ENCODE results near the gene ZNF25. TPM values are rescaled to one million over a fixed set of nuclear protein-coding genes. Genes with fewer than 3 reads are reported as not detected.
"Not testable (repeated sequence)": the region's sequence is repeated elsewhere in the genome, so short reads cannot be mapped to it uniquely, and the experiment has no call there.

ZNF25 gene
- total RNA-seq = 16.6 and 18.6 TPM in 2 replicates

DNA sequence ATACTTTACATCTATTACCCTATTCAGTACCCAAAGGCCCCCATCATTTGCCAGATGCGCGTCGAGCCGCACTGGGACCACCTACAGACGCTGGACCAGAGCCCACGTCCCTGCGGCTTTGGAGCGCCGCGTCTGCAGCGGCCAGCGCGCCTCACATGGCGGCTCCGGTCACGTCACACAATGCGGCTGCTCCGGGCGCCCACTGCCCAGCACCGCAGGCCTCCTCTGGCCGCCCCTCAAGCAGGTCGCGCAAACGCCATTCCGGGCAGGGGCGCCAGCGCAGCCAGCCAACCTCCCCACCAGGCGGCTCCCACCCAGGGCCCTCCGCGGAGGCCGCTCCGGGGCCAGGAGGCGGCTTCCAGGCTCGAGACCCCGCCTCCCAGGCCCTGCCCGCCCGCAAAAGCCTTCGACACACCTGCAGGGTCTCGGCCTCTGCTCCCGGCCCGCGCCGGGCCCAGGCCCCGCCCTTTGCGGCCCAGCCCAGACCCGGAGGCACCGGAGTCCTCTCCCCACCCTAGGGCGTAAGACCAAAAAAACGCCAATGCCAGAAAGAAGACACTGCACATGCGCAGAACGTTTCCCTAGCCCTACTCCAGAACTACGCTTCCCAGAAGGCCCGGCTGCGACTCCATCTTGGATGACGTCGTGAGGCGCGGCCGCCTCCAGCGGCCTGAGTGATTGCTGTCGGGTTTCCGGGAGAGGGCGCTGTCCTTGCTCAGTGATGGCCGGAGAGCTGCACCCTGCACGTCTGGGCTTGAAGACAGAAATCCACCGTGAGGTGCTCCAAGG, at the start of gene ZNF25:
Gene ZNF25 (minus strand): TSS at position 557 of the 789 bp plus-strand sequence. CDS start 4,925 bp downstream, outside the sequence.
- Histone ChIP-seq H3K36me3 (ENCODE audit: insufficient read depth, low read length) (no peaks in the 10 kb centered on the region), H4K20me1 (ENCODE audit: insufficient read depth, low read length) (no peaks in the 10 kb centered on the region), H3K27ac (ENCODE audit: low read depth, low read length) (peak within 1 kb of the TSS; percentile 90), H3K9me3 (ENCODE audit: low read depth, low read length) (no peaks in the 10 kb centered on the region), H3K4me1 (ENCODE audit: insufficient read depth, low read length) (peaks cover 11% of the 10 kb centered on the region), H3K4me3 (ENCODE audit: insufficient read depth, low read length) (peak within 1 kb of the TSS; percentile 84), H2AFZ (ENCODE audit: low read length) (peak within 1 kb of the TSS; percentile 98), H3K4me2 (ENCODE audit: insufficient read depth, low read length) (peak within 1 kb of the TSS; percentile 89), H3K27me3 (ENCODE audit: insufficient read depth, low read length) (no peaks in the 10 kb centered on the region), H3K79me2 (ENCODE audit: insufficient read depth, low read length) (peaks cover 40% of the 10 kb centered on the region)
- DNase-seq (ENCODE audit: insufficient read length, low spot score, missing footprints) = peak; percentile 97
- TF ChIP-seq, protein P1, sequence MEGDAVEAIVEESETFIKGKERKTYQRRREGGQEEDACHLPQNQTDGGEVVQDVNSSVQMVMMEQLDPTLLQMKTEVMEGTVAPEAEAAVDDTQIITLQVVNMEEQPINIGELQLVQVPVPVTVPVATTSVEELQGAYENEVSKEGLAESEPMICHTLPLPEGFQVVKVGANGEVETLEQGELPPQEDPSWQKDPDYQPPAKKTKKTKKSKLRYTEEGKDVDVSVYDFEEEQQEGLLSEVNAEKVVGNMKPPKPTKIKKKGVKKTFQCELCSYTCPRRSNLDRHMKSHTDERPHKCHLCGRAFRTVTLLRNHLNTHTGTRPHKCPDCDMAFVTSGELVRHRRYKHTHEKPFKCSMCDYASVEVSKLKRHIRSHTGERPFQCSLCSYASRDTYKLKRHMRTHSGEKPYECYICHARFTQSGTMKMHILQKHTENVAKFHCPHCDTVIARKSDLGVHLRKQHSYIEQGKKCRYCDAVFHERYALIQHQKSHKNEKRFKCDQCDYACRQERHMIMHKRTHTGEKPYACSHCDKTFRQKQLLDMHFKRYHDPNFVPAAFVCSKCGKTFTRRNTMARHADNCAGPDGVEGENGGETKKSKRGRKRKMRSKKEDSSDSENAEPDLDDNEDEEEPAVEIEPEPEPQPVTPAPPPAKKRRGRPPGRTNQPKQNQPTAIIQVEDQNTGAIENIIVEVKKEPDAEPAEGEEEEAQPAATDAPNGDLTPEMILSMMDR (IDR thresholded peaks at IDR 0.05; ENCODE audit: extremely low read depth, low read depth, low read length) = peak; percentile 99

DNA sequence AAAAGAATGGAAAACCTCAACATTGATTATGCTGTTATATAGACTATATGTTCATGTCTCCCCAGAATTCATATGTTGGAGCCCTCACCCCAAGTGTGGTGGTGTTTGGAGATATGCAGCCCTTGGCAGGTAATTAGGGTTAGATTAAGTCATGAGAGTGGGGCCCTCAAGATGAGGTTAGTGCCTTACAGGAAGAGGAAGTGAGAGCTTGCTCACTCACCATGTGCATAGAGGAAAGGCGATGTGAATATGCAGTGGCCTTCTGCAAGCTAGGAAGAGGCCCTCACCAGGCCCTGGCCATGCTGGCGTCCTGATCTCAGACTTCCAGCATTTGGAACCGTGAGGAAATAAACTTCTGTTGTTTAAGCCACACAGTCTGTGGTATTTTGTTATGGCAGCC, 48.8 kb upstream of the ZNF25 start:
- DNase-seq (ENCODE audit: insufficient read length, low spot score, missing footprints) = no peak
- H2AFZ ChIP-seq (ENCODE audit: low read length) = no peak overlapping the region
- H3K36me3 ChIP-seq (ENCODE audit: insufficient read depth, low read length) = peaks cover 21% of the 10 kb centered on the region
- H3K79me2 ChIP-seq (ENCODE audit: insufficient read depth, low read length) = no peaks in the 10 kb centered on the region
- H3K4me2 ChIP-seq (ENCODE audit: insufficient read depth, low read length) = no peak overlapping the region
- H3K9me3 ChIP-seq (ENCODE audit: low read depth, low read length) = no peaks in the 10 kb centered on the region
- H3K27me3 ChIP-seq (ENCODE audit: insufficient read depth, low read length) = no peaks in the 10 kb centered on the region
- TF ChIP-seq, protein P1 (IDR thresholded peaks at IDR 0.05; ENCODE audit: extremely low read depth, low read depth, low read length) = no peak
- H3K4me3 ChIP-seq (ENCODE audit: insufficient read depth, low read length) = no peak overlapping the region
- H3K4me1 ChIP-seq (ENCODE audit: insufficient read depth, low read length) = no peaks in the 10 kb centered on the region
- H3K27ac ChIP-seq (ENCODE audit: low read depth, low read length) = no peak overlapping the region
- H4K20me1 ChIP-seq (ENCODE audit: insufficient read depth, low read length) = no peaks in the 10 kb centered on the region

DNA sequence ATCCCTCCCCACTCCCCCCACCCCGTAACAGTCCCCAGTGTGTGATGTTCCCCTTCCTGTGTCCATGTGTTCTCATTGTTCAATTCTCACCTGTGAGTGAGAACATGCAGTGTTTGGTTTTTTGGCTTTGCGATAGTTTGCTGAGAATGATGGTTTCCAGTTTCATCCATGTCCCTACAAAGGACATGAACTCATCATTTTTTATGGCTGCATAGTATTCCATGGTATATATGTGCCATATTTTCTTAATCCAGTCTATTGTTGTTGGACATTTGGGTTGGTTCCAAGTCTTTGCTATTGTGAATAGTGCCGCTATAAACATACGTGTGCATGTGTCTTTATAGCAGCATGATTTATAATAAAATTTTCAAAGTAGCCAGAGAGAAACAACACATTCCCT, 42.7 kb upstream of the ZNF25 start:
- H3K27me3 ChIP-seq (ENCODE audit: insufficient read depth, low read length); H3K4me2 ChIP-seq (ENCODE audit: insufficient read depth, low read length); H4K20me1 ChIP-seq (ENCODE audit: insufficient read depth, low read length); H3K9me3 ChIP-seq (ENCODE audit: low read depth, low read length); H3K4me1 ChIP-seq (ENCODE audit: insufficient read depth, low read length); H3K27ac ChIP-seq (ENCODE audit: low read depth, low read length); DNase-seq (ENCODE audit: insufficient read length, low spot score, missing footprints); H3K4me3 ChIP-seq (ENCODE audit: insufficient read depth, low read length); H3K79me2 ChIP-seq (ENCODE audit: insufficient read depth, low read length); H2AFZ ChIP-seq (ENCODE audit: low read length): not testable (repeated sequence)
- H3K36me3 ChIP-seq (ENCODE audit: insufficient read depth, low read length) = peaks cover 37% of the 10 kb centered on the region

DNA sequence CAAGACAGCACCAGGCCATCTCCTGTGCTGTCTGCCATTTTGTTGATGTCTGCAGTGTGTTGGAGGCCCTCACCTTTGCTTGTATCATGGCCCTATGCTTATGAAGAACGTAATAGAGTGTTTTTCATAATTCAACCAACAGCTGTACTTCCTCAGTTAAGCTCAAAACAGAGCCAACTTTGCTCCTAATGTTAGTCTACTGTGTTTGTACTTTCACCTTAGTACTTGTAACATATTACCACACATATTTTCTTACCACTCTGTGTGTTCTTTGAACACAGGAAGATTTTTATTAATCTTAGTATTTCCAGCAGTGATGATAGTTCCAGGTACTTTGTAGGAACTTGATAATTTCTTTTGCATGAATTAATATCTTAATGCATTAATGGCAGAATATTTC, 39.9 kb upstream of the ZNF25 start:
- Histone ChIP-seq H3K79me2 (ENCODE audit: insufficient read depth, low read length) (peaks cover 6% of the 10 kb centered on the region), H3K9me3 (ENCODE audit: low read depth, low read length) (no peaks in the 10 kb centered on the region), H4K20me1 (ENCODE audit: insufficient read depth, low read length) (no peaks in the 10 kb centered on the region), H3K27me3 (ENCODE audit: insufficient read depth, low read length) (no peaks in the 10 kb centered on the region), H3K4me2 (ENCODE audit: insufficient read depth, low read length) (no peak overlapping the region), H3K4me1 (ENCODE audit: insufficient read depth, low read length) (peaks cover 6% of the 10 kb centered on the region), H3K27ac (ENCODE audit: low read depth, low read length) (no peak overlapping the region), H3K4me3 (ENCODE audit: insufficient read depth, low read length) (no peak overlapping the region), H3K36me3 (ENCODE audit: insufficient read depth, low read length) (peaks cover 38% of the 10 kb centered on the region), H2AFZ (ENCODE audit: low read length) (no peak overlapping the region)
- TF ChIP-seq, protein P1 (IDR thresholded peaks at IDR 0.05; ENCODE audit: extremely low read depth, low read depth, low read length) = no peak
- DNase-seq (ENCODE audit: insufficient read length, low spot score, missing footprints) = no peak

Data from osteoblast (primary cell).